HL-60 (cell line): ENCODE data around the gene POC1A.

Source experiments
- DNase-seq, 2 experiments: peaks; one replicate each; pipeline ENCODE4 v3.0.0-alpha.2; 2010 to 2020; ENCODE audit warnings: low read depth in 1 of 2, low spot score in 1 of 2
- H3K27ac ChIP-seq: fragments of 250-450 bp; sonication (Bioruptor Pico); replicated peaks from 2 replicates; pipeline ENCODE4 v1.5.1; 2020; ENCODE audit warnings: mild to moderate bottlenecking, moderate library complexity
- H3K27me3 ChIP-seq: fragments of 250-450 bp; sonication (Bioruptor Pico); 2 replicates; pipeline ENCODE4 v1.5.1; 2021; ENCODE audit warnings: mild to moderate bottlenecking, moderate library complexity; ENCODE audit not compliant: insufficient read depth, poor library complexity, severe bottlenecking
- H3K4me3 ChIP-seq: replicated peaks from 2 replicates; pipeline ENCODE4 v1.5.1; 2011; ENCODE audit warnings: mild to moderate bottlenecking, control low read depth, low read length; ENCODE audit not compliant: insufficient read depth
- CTCF ChIP-seq: IDR thresholded peaks from one replicate; pipeline ENCODE4 v1.5.1; 2011; ENCODE audit warnings: low read length, control low read depth, inconsistent platforms; ENCODE audit not compliant: insufficient read depth
- GABPA ChIP-seq: IDR thresholded peaks from 2 replicates; pipeline ENCODE4 v1.6.1; 2012; ENCODE audit warnings: low read depth
- POLR2AphosphoS5 ChIP-seq: IDR thresholded peaks from 2 replicates; pipeline ENCODE4 v1.6.1; 2012; ENCODE audit warnings: low read depth
- REST ChIP-seq: IDR thresholded peaks from 2 replicates; pipeline ENCODE4 v1.6.1; 2012; ENCODE audit warnings: low read depth; ENCODE audit not compliant: insufficient replicate concordance
- SPI1 ChIP-seq: IDR thresholded peaks from 2 replicates; pipeline ENCODE4 v1.6.1; 2012; ENCODE audit warnings: low read depth, mild to moderate bottlenecking, borderline replicate concordance

POC1A gene

GRCh38 chr3:52197499-52197841, 43.2 kb upstream of the POC1A start:
- 0 out of 2 replicates have a peak overlapping the region, but pooled peaks have one; percentile 86 for H3K4me3 ChIP-seq
- H3K27me3 ChIP-seq = no peaks in the 10 kb centered on the region
- peak overlapping the region; percentile 88 for H3K27ac ChIP-seq
- no peak for DNase-seq
- no peak for TF ChIP-seq SPI1
- no peak for TF ChIP-seq POLR2AphosphoS5
- TF ChIP-seq CTCF = no peak
- TF ChIP-seq REST = no peak
- TF ChIP-seq GABPA = no peak

GRCh38 chr3:52196977-52197376, 42.8 kb upstream of the POC1A start:
- no peak for TF ChIP-seq POLR2AphosphoS5
- TF ChIP-seq CTCF = no peak
- TF ChIP-seq SPI1 = no peak
- no peak for TF ChIP-seq REST
- TF ChIP-seq GABPA = no peak
- no peaks in the 10 kb centered on the region for H3K27me3 ChIP-seq
- peak overlapping the region; percentile 88 for H3K27ac ChIP-seq
- no peak overlapping the region for H3K4me3 ChIP-seq
- DNase-seq = no peak

GRCh38 chr3:52195823-52196331, 41.7 kb upstream of the POC1A start:
- DNase-seq = peak; percentile 78 to 88
- Histone ChIP-seq H3K4me3 (no peak overlapping the region), H3K27ac (peak overlapping the region; percentile 88), H3K27me3 (no peaks in the 10 kb centered on the region)
- TF ChIP-seq POLR2AphosphoS5 (0 out of 2 replicates have a peak, but pooled peaks have one; percentile 31), CTCF (no peak)

GRCh38 chr3:52195291-52195597, 41.0 kb upstream of the POC1A start:
- TF ChIP-seq POLR2AphosphoS5 (no peak), SPI1 (no peak), REST (no peak), GABPA (no peak), CTCF (no peak)
- Histone ChIP-seq H3K27ac (peak overlapping the region; percentile 88), H3K4me3 (no peak overlapping the region), H3K27me3 (no peaks in the 10 kb centered on the region)
- DNase-seq = no peak
